IMR-90 (cell line): Measurements from ENCODE around the gene ATG4A. TPM values are rescaled to one million over a fixed set of nuclear protein-coding genes. Genes with fewer than 3 reads are reported as not detected.
A peak's percentile ranks its signal among the peaks of the same experiment; 100 is the strongest.

Experiments used
- ATAC-seq: fragments of 200-7000 bp; cut with Tn5 transposase; 2 replicates; pipeline ENCODE4 v1.9.1; 2020; ENCODE audit warnings: low read depth, mild to moderate bottlenecking, moderate library complexity
- BruUV-seq: library from RNA; stranded (reverse); fragments of 400-500 nt; replicated peaks from 2 replicates; lab custom pipeline; 2021; lab: Mats Ljungman, UMichigan
- CTCF ChIA-PET: fragments of 300-600 bp; formaldehyde crosslinking; extraction: SDS; loops from one replicate; lab custom pipeline; 2021; ENCODE audit warnings: antibody characterized with exemption; lab: Yijun Ruan, JAX
- POLR2A ChIA-PET: fragments of 300-600 bp; sonication (Branson Sonifier 250); formaldehyde crosslinking; loops from one replicate; lab custom pipeline; 2022; ENCODE audit warnings: antibody characterized with exemption; ENCODE audit not compliant: unreplicated experiment; lab: Charles Lee
- DNase-seq: peaks from one replicate; pipeline ENCODE4 v3.0.0; 2013
- H2AFZ ChIP-seq: replicated peaks from 2 replicates; pipeline ENCODE3; 2013; ENCODE audit warnings: low read length, mild to moderate bottlenecking; ENCODE audit not compliant: poor library complexity
- H2AK5ac ChIP-seq: 2 replicates; pipeline ENCODE4 v1.6.1; 2013; ENCODE audit warnings: low read depth, low read length, inconsistent platforms
- H2AK9ac ChIP-seq: replicated peaks from 2 replicates; pipeline ENCODE3; 2013; ENCODE audit warnings: mild to moderate bottlenecking, low read depth, low read length, moderate library complexity; ENCODE audit not compliant: poor library complexity
- H2BK120ac ChIP-seq: 2 replicates; pipeline ENCODE4 v1.6.1; 2013; ENCODE audit warnings: low read depth, low read length, inconsistent platforms
- H2BK15ac ChIP-seq: 3 replicates; pipeline ENCODE4 v1.6.1; 2013; ENCODE audit warnings: low read depth, low read length, inconsistent platforms
- H2BK20ac ChIP-seq: 2 replicates; pipeline ENCODE4 v1.6.1; 2013; ENCODE audit warnings: low read depth, mild to moderate bottlenecking, inconsistent platforms, low read length, moderate library complexity
- H2BK5ac ChIP-seq: 2 replicates; pipeline ENCODE4 v1.6.1; 2013; ENCODE audit warnings: mild to moderate bottlenecking, low read depth, low read length, inconsistent platforms; ENCODE audit not compliant: poor library complexity, severe bottlenecking
- H3K14ac ChIP-seq: replicated peaks from 2 replicates; pipeline ENCODE4 v1.6.1; 2013; ENCODE audit warnings: low read depth, low read length, inconsistent platforms
- H3K18ac ChIP-seq: 2 replicates; pipeline ENCODE4 v1.6.1; 2013; ENCODE audit warnings: low read depth, low read length, control low read depth
- H3K23ac ChIP-seq: 2 replicates; pipeline ENCODE4 v1.6.1; 2013; ENCODE audit warnings: low read depth, low read length, inconsistent platforms
- H3K27ac ChIP-seq: 2 replicates; pipeline ENCODE4 v1.5.1; 2013; ENCODE audit warnings: mild to moderate bottlenecking, control low read depth, low read length; ENCODE audit not compliant: insufficient read depth
- H3K27me3 ChIP-seq: 2 replicates; pipeline ENCODE4 v1.6.1; 2013; ENCODE audit warnings: low read length; ENCODE audit not compliant: control insufficient read depth, insufficient read depth
- H3K36me3 ChIP-seq: 2 replicates; pipeline ENCODE4 v1.6.1; 2013; ENCODE audit warnings: low read length, mixed read lengths; ENCODE audit not compliant: control insufficient read depth, insufficient read depth
- H3K4ac ChIP-seq: 2 replicates; pipeline ENCODE4 v1.6.1; 2013; ENCODE audit warnings: low read depth, low read length, inconsistent platforms
- H3K4me1 ChIP-seq: 2 replicates; pipeline ENCODE4 v1.6.1; 2013; ENCODE audit warnings: low read length, mixed read lengths; ENCODE audit not compliant: control insufficient read depth, insufficient read depth
- H3K4me2 ChIP-seq: 2 replicates; pipeline ENCODE4 v1.6.1; 2013; ENCODE audit warnings: low read depth, mild to moderate bottlenecking, control low read depth, low read length, moderate library complexity
- H3K4me3 ChIP-seq: 2 replicates; pipeline ENCODE4 v1.5.1; 2013; ENCODE audit warnings: low read depth, mild to moderate bottlenecking, control low read depth, low read length, moderate library complexity; ENCODE audit not compliant: insufficient read depth
- H3K56ac ChIP-seq: 2 replicates; pipeline ENCODE4 v1.6.1; 2013; ENCODE audit warnings: low read length, inconsistent platforms; ENCODE audit not compliant: insufficient read depth; ENCODE audit errors: extremely low read depth
- H3K79me1 ChIP-seq, 2 experiments: 2 replicates each; pipeline ENCODE4 v1.6.1; 2013; ENCODE audit warnings: low read length in 2 of 2, inconsistent platforms in 1 of 2, low read depth in 1 of 2
- H3K9ac ChIP-seq: 2 replicates; pipeline ENCODE4 v1.6.1; 2013; ENCODE audit warnings: low read depth, low read length, control low read depth
- H3K9me1 ChIP-seq: 2 replicates; pipeline ENCODE4 v1.6.1; 2013; ENCODE audit warnings: low read length, inconsistent platforms; ENCODE audit not compliant: insufficient read depth
- H3K9me3 ChIP-seq: 2 replicates; pipeline ENCODE4 v1.6.1; 2013; ENCODE audit warnings: low read length; ENCODE audit not compliant: control insufficient read depth, insufficient read depth
- H4K20me1 ChIP-seq: 2 replicates; pipeline ENCODE4 v1.6.1; 2013; ENCODE audit warnings: low read length, inconsistent platforms; ENCODE audit not compliant: insufficient read depth
- H4K5ac ChIP-seq: 2 replicates; pipeline ENCODE4 v1.6.1; 2013; ENCODE audit warnings: mild to moderate bottlenecking, low read depth, low read length, control low read depth
- H4K8ac ChIP-seq, 2 experiments: 2 replicates each; pipeline ENCODE4 v1.6.1; 2013; ENCODE audit warnings: low read depth in 2 of 2, low read length in 2 of 2, control low read depth in 1 of 2, inconsistent platforms in 1 of 2
- H4K91ac ChIP-seq: 2 replicates; pipeline ENCODE4 v1.6.1; 2013; ENCODE audit warnings: low read depth, low read length, inconsistent platforms; ENCODE audit not compliant: insufficient read depth
- RCOR1 ChIP-seq: IDR thresholded peaks from 2 replicates; pipeline ENCODE4 v1.6.1; 2012; ENCODE audit warnings: mild to moderate bottlenecking, low read length, improper control_type of control experiment; ENCODE audit not compliant: insufficient replicate concordance
- RFX5 ChIP-seq: IDR thresholded peaks from 2 replicates; pipeline ENCODE4 v1.8.0; 2012; ENCODE audit warnings: low read depth, mild to moderate bottlenecking, low read length, moderate library complexity
- WGBS, 2 experiments: methylation state at CpG; one replicate each; pipeline versions ENCODE4 v1.1.5 to v1.1.7; 2013; ENCODE audit warnings: missing lambda C conversion rate in 2 of 2; ENCODE audit not compliant: insufficient read length in 1 of 2; ENCODE audit errors: extremely low coverage in 2 of 2; 5-methylcytosine and 5-hydroxymethylcytosine counted together
- dilution Hi-C: fragments of 300-500 bp; cut with HindIII; formaldehyde crosslinking; loops from one replicate; pipeline ENCODE4 v1.14.3; 2018; ENCODE audit warnings: low sequenced_read_pairs; ENCODE audit not compliant: unreplicated experiment
- in situ Hi-C: fragments of 300-500 bp; cut with MboI; formaldehyde crosslinking; loops from 3 replicates; pipeline ENCODE4 v1.14.3; 2019; ENCODE audit warnings: low sequenced_read_pairs, inconsistent platforms, mixed read lengths
- intact Hi-C: fragments of 100-400 bp; cut with micrococcal nuclease; formaldehyde crosslinking; loops from 2 replicates; pipeline ENCODE4 v1.10.0; 2022
- polyA plus RNA-seq, 3 experiments: library from polyadenylated mRNA; depleted of rRNA; stranded (reverse); fragments of >200 nt; gene quantifications; 2 replicates each; pipeline ENCODE4 v1.2.3, GENCODE V29; 2012; ENCODE audit warnings: low replicate concordance in 1 of 3
- total RNA-seq: library from RNA; depleted of rRNA; stranded (reverse); fragments of >200 nt; gene quantifications from 2 replicates; pipeline ENCODE4 v1.2.3, GENCODE V29; 2012

Gene ATG4A
- total and polyA plus RNA-seq, 2 of the 4 experiments (the other 2 are of a cell fraction), result 8.2 to 14.7 TPM

GRCh38 chrX:108131471-108131870 lies 39.9 kb downstream of the ATG4A start:
- peak; percentile 42 for DNase-seq
- Histone ChIP-seq H3K4me1 (no peaks in the 10 kb centered on the region), H3K27ac (no peak overlapping the region), H3K79me1 (no peaks in the 10 kb centered on the region), H2BK20ac (no peak overlapping the region), H3K18ac (no peak overlapping the region), H3K9ac (no peak overlapping the region), H3K4me3 (no peak overlapping the region), H3K27me3 (no peaks in the 10 kb centered on the region), H4K8ac (no peak overlapping the region), H2BK120ac (no peak overlapping the region), H2BK15ac (no peak overlapping the region), H2AK9ac (no peak overlapping the region), H2AK5ac (no peak overlapping the region), H3K4me2 (no peak overlapping the region), H4K91ac (no peak overlapping the region), H2BK5ac (no peak overlapping the region), H3K56ac (no peak overlapping the region), H4K5ac (no peak overlapping the region), H2AFZ (no peak overlapping the region), H3K36me3 (no peaks in the 10 kb centered on the region; the same call in 1 of the 2 replicates), H3K9me1 (no peaks in the 10 kb centered on the region), H4K20me1 (no peaks in the 10 kb centered on the region), H3K9me3 (no peaks in the 10 kb centered on the region), H3K14ac (no peak overlapping the region), H3K4ac (no peak overlapping the region), H3K23ac (no peak overlapping the region)
- no TSS peak for BruUV-seq
- intact Hi-C loops (no loop called here), dilution Hi-C loops (no loop called here), in situ Hi-C loops (no loop called here)
- POLR2A ChIA-PET, result no interaction called here
- CTCF ChIA-PET, result interaction anchor here (0.6 kb wide), 1 partner anchor 46 kb away, joined by 5 read pairs; no protein-coding TSS in a partner anchor
- WGBS, 2 experiments, result no CpG with 5 or more reads among the region's 2 CpGs
- TF ChIP-seq RCOR1, result no peak
- no peak for TF ChIP-seq RFX5
- no peak for ATAC-seq
